Measurements from ENCODE around the gene PHYHD1. TPM values are rescaled to one million over a fixed set of nuclear protein-coding genes. Genes with fewer than 3 reads are reported as not detected.

PHYHD1 gene
- total and polyA plus RNA-seq, 10 of the 15 experiments (the other 5 are each of a cell fraction or from before 2014, with no cell fraction given) = 0.09 to 0.17 TPM; not detected in 8

DNA sequence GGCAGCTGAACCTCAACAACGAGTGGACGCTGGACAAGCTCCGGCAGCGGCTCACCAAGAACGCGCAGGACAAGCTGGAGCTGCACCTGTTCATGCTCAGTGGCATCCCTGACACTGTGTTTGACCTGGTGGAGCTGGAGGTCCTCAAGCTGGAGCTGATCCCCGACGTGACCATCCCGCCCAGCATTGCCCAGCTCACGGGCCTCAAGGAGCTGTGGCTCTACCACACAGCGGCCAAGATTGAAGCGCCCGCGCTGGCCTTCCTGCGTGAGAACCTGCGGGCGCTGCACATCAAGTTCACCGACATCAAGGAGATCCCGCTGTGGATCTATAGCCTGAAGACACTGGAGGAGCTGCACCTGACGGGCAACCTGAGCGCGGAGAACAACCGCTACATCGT is 12.4 kb upstream of the PHYHD1 start (continued):
- TF ChIP-seq, protein P1, sequence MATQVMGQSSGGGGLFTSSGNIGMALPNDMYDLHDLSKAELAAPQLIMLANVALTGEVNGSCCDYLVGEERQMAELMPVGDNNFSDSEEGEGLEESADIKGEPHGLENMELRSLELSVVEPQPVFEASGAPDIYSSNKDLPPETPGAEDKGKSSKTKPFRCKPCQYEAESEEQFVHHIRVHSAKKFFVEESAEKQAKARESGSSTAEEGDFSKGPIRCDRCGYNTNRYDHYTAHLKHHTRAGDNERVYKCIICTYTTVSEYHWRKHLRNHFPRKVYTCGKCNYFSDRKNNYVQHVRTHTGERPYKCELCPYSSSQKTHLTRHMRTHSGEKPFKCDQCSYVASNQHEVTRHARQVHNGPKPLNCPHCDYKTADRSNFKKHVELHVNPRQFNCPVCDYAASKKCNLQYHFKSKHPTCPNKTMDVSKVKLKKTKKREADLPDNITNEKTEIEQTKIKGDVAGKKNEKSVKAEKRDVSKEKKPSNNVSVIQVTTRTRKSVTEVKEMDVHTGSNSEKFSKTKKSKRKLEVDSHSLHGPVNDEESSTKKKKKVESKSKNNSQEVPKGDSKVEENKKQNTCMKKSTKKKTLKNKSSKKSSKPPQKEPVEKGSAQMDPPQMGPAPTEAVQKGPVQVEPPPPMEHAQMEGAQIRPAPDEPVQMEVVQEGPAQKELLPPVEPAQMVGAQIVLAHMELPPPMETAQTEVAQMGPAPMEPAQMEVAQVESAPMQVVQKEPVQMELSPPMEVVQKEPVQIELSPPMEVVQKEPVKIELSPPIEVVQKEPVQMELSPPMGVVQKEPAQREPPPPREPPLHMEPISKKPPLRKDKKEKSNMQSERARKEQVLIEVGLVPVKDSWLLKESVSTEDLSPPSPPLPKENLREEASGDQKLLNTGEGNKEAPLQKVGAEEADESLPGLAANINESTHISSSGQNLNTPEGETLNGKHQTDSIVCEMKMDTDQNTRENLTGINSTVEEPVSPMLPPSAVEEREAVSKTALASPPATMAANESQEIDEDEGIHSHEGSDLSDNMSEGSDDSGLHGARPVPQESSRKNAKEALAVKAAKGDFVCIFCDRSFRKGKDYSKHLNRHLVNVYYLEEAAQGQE (IDR thresholded peaks at IDR 0.05; ENCODE audit: low read depth, low read length) = no peak

DNA sequence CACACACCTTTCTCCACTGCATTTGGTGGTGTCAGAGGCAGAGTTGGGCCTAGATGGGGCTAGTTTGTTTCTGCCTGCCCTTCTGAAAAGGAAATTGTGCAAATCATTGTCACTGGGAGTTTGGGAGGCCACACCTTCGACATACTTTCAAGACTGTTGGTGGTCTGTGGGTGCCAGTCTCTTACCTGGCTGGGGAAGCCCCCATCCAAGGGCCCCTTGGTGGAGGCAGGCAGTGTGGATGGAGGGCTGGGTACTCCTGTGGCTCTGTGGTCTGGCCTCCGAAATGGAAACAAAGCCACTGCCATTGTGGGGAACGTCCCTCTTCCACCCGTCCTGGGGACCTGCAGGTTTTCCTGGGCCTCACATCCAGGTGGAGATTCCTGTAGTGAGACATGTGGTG is 10.9 kb upstream of the PHYHD1 start:
- in situ Hi-C loops (cut with MboI) = no loop called here
- H2AFZ ChIP-seq (ENCODE audit: control insufficient read depth, low read depth, low read length) = no peak overlapping the region
- intact Hi-C loops (cut with micrococcal nuclease; ENCODE audit: unreplicated experiment) = no loop called here
- CTCF ChIA-PET = no interaction called here
- ATAC-seq (no peak), DNase-seq (ENCODE audit: low read depth, low spot score) (no peak), FAIRE-seq (no peak)
- no peaks in the 10 kb centered on the region for H4K20me1 ChIP-seq (ENCODE audit: control insufficient read depth, insufficient read depth)
- POLR2A ChIA-PET = no interaction called here
- H3K79me2 ChIP-seq (ENCODE audit: control insufficient read depth, insufficient read depth, low read length) = no peaks in the 10 kb centered on the region
- no peaks in the 10 kb centered on the region for H3K4me1 ChIP-seq (ENCODE audit: control insufficient read depth, insufficient read depth, low read length)
- RAD21 ChIA-PET (ENCODE audit: unreplicated experiment) = no interaction called here
- H3K27me3 ChIP-seq (replicated peaks in 1 of 2; ENCODE audit: control insufficient read depth in 2 of 2, insufficient read depth in 2 of 2, low read length in 1 of 2) = no peaks in the 10 kb centered on the region
- no peak overlapping the region for H3K9ac ChIP-seq (ENCODE audit: control insufficient read depth, insufficient read depth, low read length)
- H3K4me2 ChIP-seq (ENCODE audit: control insufficient read depth, insufficient read depth) = no peak overlapping the region
- no peak overlapping the region for H3K4me3 ChIP-seq
- 60% methylated on average over 4 of the region's 4 CpGs for WGBS (ENCODE audit: insufficient coverage, insufficient replicate concordance, low lambda C conversion rate, missing lambda C conversion rate)
- no peak overlapping the region for H3K27ac ChIP-seq (ENCODE audit: control insufficient read depth, insufficient read depth)
- BruUV-seq (replicated peaks) = no TSS peak
- peaks cover 8 to 28% of the 10 kb centered on the region in 2 experiments; a peak in 3 of 4 replicates for H3K36me3 ChIP-seq (ENCODE audit: control insufficient read depth in 2 of 2, insufficient read depth in 2 of 2, low read length in 1 of 2)
- SMC1A ChIA-PET (ENCODE audit: uncharacterized antibody, unreplicated experiment) = no interaction called here
- no peaks in the 10 kb centered on the region for H3K9me3 ChIP-seq (replicated peaks; ENCODE audit: control insufficient read depth, insufficient read depth, low read length)
- TF ChIP-seq SMAD1 (IDR thresholded peaks at IDR 0.05; ENCODE audit: low read depth, partially characterized antibody) = no peak
- TF ChIP-seq, protein P2, sequence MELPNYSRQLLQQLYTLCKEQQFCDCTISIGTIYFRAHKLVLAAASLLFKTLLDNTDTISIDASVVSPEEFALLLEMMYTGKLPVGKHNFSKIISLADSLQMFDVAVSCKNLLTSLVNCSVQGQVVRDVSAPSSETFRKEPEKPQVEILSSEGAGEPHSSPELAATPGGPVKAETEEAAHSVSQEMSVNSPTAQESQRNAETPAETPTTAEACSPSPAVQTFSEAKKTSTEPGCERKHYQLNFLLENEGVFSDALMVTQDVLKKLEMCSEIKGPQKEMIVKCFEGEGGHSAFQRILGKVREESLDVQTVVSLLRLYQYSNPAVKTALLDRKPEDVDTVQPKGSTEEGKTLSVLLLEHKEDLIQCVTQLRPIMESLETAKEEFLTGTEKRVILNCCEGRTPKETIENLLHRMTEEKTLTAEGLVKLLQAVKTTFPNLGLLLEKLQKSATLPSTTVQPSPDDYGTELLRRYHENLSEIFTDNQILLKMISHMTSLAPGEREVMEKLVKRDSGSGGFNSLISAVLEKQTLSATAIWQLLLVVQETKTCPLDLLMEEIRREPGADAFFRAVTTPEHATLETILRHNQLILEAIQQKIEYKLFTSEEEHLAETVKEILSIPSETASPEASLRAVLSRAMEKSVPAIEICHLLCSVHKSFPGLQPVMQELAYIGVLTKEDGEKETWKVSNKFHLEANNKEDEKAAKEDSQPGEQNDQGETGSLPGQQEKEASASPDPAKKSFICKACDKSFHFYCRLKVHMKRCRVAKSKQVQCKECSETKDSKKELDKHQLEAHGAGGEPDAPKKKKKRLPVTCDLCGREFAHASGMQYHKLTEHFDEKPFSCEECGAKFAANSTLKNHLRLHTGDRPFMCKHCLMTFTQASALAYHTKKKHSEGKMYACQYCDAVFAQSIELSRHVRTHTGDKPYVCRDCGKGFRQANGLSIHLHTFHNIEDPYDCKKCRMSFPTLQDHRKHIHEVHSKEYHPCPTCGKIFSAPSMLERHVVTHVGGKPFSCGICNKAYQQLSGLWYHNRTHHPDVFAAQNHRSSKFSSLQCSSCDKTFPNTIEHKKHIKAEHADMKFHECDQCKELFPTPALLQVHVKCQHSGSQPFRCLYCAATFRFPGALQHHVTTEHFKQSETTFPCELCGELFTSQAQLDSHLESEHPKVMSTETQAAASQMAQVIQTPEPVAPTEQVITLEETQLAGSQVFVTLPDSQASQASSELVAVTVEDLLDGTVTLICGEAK (IDR thresholded peaks at IDR 0.05; ENCODE audit: borderline replicate concordance) = no peak
- TF ChIP-seq SMC3 (IDR thresholded peaks at IDR 0.05; ENCODE audit: borderline replicate concordance, low read length) = no peak
- TF ChIP-seq, protein P3, sequence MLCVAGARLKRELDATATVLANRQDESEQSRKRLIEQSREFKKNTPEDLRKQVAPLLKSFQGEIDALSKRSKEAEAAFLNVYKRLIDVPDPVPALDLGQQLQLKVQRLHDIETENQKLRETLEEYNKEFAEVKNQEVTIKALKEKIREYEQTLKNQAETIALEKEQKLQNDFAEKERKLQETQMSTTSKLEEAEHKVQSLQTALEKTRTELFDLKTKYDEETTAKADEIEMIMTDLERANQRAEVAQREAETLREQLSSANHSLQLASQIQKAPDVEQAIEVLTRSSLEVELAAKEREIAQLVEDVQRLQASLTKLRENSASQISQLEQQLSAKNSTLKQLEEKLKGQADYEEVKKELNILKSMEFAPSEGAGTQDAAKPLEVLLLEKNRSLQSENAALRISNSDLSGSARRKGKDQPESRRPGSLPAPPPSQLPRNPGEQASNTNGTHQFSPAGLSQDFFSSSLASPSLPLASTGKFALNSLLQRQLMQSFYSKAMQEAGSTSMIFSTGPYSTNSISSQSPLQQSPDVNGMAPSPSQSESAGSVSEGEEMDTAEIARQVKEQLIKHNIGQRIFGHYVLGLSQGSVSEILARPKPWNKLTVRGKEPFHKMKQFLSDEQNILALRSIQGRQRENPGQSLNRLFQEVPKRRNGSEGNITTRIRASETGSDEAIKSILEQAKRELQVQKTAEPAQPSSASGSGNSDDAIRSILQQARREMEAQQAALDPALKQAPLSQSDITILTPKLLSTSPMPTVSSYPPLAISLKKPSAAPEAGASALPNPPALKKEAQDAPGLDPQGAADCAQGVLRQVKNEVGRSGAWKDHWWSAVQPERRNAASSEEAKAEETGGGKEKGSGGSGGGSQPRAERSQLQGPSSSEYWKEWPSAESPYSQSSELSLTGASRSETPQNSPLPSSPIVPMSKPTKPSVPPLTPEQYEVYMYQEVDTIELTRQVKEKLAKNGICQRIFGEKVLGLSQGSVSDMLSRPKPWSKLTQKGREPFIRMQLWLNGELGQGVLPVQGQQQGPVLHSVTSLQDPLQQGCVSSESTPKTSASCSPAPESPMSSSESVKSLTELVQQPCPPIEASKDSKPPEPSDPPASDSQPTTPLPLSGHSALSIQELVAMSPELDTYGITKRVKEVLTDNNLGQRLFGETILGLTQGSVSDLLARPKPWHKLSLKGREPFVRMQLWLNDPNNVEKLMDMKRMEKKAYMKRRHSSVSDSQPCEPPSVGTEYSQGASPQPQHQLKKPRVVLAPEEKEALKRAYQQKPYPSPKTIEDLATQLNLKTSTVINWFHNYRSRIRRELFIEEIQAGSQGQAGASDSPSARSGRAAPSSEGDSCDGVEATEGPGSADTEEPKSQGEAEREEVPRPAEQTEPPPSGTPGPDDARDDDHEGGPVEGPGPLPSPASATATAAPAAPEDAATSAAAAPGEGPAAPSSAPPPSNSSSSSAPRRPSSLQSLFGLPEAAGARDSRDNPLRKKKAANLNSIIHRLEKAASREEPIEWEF (IDR thresholded peaks at IDR 0.05; ENCODE audit: insufficient replicate concordance, low read depth, low read length) = no peak
- TF ChIP-seq RAD21 (IDR thresholded peaks at IDR 0.05; ENCODE audit: insufficient read depth, low read depth, low read length) = no peak
- no peak for TF ChIP-seq CEBPB (IDR thresholded peaks at IDR 0.05; ENCODE audit: borderline replicate concordance in 1 of 2, low read depth in 2 of 2, low read length in 2 of 2)
- TF ChIP-seq NR2C1 (IDR thresholded peaks at IDR 0.05) = no peak
- no peak for TF ChIP-seq BRCA1 (IDR thresholded peaks at IDR 0.05; ENCODE audit: low read depth, low read length)
